ENCODE data around the gene TSN. TPM values are rescaled to one million over a fixed set of nuclear protein-coding genes. Genes with fewer than 3 reads are reported as not detected.

The TSN gene
- polyA plus RNA-seq (2012; ENCODE audit: insufficient read length, low read depth): 49.5 TPM

GRCh38 chr2:121755237-121756111 is at the start of gene TSN:
Gene TSN (plus strand): TSS chr2:121755651. CDS start chr2:121755780, 129 bp downstream.
- TF ChIP-seq SIN3A (IDR thresholded peaks at IDR 0.05; ENCODE audit: borderline replicate concordance, insufficient read depth, low read length): no peak
- peak; percentile 98 for TF ChIP-seq FOXP2 (optimal IDR thresholded peaks at IDR 0.05; ENCODE audit: borderline replicate concordance, extremely low read depth, extremely low read length, insufficient read depth)
- TF ChIP-seq POLR2AphosphoS5 (IDR thresholded peaks at IDR 0.05; ENCODE audit: low read depth, low read length): peak; percentile 64
- peak; percentile 70; the same call in 1 of the 2 replicates for TF ChIP-seq TAF1 (IDR thresholded peaks at IDR 0.05; ENCODE audit: borderline replicate concordance, insufficient read depth, low read length)

- TF ChIP-seq SIN3A (IDR thresholded peaks at IDR 0.05; ENCODE audit: borderline replicate concordance, insufficient read depth, low read length): no peak
- TF ChIP-seq REST (IDR thresholded peaks at IDR 0.05; ENCODE audit: insufficient read depth in 1 of 2, low read depth in 2 of 2, low read length in 2 of 2): no peak
- TF ChIP-seq POLR2AphosphoS5 (IDR thresholded peaks at IDR 0.05; ENCODE audit: low read depth, low read length): no peak
- no peak for TF ChIP-seq FOXP2 (optimal IDR thresholded peaks at IDR 0.05; ENCODE audit: borderline replicate concordance, extremely low read depth, extremely low read length, insufficient read depth)
- no peak for TF ChIP-seq TAF1 (IDR thresholded peaks at IDR 0.05; ENCODE audit: borderline replicate concordance, insufficient read depth, low read length)
Measured at GRCh38 chr2:121705958-121706357, 49.5 kb upstream of the TSN start.

DNA sequence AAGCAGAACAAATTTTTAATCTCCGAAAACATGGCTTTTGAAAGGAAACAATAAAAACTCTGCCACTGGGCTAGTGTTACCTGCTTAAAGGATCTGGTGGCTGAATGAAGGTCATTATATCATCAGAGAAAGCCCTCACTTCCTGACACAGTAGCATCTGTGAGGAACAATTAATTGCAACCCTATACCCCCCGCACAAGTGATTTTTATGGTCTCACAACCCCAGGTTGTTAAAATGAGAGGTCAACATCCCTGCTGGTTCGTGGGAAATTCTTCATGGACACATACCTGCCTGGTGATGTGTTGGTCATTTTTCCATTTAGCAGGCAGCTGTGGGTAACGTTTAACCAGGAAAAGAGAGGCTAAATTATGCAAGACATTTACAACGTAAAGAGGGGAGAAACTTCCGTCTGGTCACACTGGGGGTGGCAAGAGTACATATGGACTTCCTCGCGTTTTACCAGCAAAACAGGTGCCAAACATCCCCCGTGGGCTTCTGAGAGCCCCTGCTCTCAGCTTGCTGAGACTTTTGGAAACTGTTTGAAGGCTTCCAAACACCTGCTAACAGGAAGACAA is 48.0 kb upstream of the TSN start:
- no peak for TF ChIP-seq SIN3A (IDR thresholded peaks at IDR 0.05; ENCODE audit: borderline replicate concordance, insufficient read depth, low read length)
- TF ChIP-seq TAF1 (IDR thresholded peaks at IDR 0.05; ENCODE audit: borderline replicate concordance, insufficient read depth, low read length): no peak
- TF ChIP-seq REST (IDR thresholded peaks at IDR 0.05; ENCODE audit: insufficient read depth in 1 of 2, low read depth in 2 of 2, low read length in 2 of 2): no peak
- TF ChIP-seq POLR2AphosphoS5 (IDR thresholded peaks at IDR 0.05; ENCODE audit: low read depth, low read length): no peak
- TF ChIP-seq FOXP2 (optimal IDR thresholded peaks at IDR 0.05; ENCODE audit: borderline replicate concordance, extremely low read depth, extremely low read length, insufficient read depth): no peak

DNA sequence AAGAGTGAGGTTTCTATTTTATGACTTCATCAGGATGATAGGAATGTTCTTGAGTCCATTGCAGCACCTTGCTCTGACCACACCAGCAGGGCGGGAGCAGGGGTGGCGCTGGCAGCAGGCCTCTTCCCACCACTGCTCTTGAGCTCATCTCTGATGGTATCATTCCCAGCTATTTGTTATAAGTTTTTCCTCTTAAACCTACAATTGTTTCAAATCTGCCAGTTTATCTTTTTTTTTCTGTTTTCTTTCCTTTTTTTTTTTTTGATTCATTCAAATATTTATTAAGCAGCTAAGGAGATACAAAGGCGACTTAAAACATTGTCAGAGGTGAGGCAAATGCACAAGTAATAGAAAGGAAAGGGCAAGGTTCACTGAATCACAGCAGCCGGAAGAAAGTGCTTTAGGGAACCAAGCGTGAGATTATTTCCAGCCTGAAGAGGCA is 47.5 kb upstream of the TSN start:
- no peak for TF ChIP-seq TAF1 (IDR thresholded peaks at IDR 0.05; ENCODE audit: borderline replicate concordance, insufficient read depth, low read length)

DNA sequence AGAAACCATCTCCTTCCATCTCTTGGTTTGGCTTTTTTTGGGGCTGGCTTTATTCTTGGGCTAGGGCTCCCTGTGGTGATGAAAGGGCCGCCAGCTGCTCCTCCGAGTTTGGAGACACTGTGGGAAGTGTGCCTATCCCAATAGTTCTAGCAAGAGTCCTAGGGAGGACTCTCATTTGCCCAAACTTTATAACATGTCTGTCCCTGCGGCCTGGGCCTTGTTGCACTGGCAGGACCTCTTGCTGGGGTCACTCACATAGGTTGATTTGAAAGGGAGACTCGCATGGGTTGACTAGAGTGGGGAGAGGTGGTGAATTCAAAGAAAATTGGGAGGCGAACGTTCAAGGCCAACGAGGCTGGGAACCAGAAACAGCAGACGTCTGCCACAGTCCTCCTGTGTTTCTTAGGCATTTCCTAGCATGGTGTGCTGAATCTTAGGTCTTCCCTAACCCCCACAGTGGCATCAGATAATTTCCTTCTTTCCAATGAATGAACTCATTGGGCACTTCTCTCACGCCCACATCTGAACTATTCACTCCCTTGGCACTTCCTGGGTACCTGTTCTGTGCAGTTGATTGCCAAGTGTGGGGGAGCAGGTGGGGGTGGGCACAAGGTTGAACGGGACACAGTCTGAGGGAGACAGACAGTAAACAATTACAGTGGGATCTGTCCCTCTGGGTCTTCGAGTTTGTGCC is 45.5 kb upstream of the TSN start:
- no peak for TF ChIP-seq SIN3A (IDR thresholded peaks at IDR 0.05; ENCODE audit: borderline replicate concordance, insufficient read depth, low read length)
- TF ChIP-seq REST (IDR thresholded peaks at IDR 0.05; ENCODE audit: insufficient read depth in 1 of 2, low read depth in 2 of 2, low read length in 2 of 2): no peak
- no peak for TF ChIP-seq TAF1 (IDR thresholded peaks at IDR 0.05; ENCODE audit: borderline replicate concordance, insufficient read depth, low read length)
- no peak for TF ChIP-seq POLR2AphosphoS5 (IDR thresholded peaks at IDR 0.05; ENCODE audit: low read depth, low read length)
- no peak for TF ChIP-seq FOXP2 (optimal IDR thresholded peaks at IDR 0.05; ENCODE audit: borderline replicate concordance, extremely low read depth, extremely low read length, insufficient read depth)

All from PFSK-1 (cell line).